Prostate gland (tissue), 2 donors: ENCODE results near the gene GSDME.

Experiments
- CTCF ChIP-seq, 4 experiments: fragments of 200-600 bp in 2 of 4; fragments of 450-650 bp in 2 of 4; sonication (generic) in 2 of 4; IDR thresholded peaks; 1 replicate in 3 of 4; 2 replicates in 1 of 4; pipeline ENCODE4 v1.5.1; 2016 to 2019; ENCODE audit warnings: antibody characterized with exemption in 4 of 4, mild to moderate bottlenecking in 2 of 4, moderate library complexity in 2 of 4
- POLR2A ChIP-seq: fragments of 450-650 bp; IDR thresholded peaks from one replicate; pipeline ENCODE4 v1.6.1; 2016; ENCODE audit warnings: antibody characterized with exemption, mild to moderate bottlenecking

GRCh38 chr7:24764972-24765744, 7.9 kb upstream of the GSDME start:
- TF ChIP-seq POLR2A (no peak), CTCF (IDR thresholded peaks at IDR 0.05) (no peak)
